Activated CD4-positive, alpha-beta T cell treated with anti-CD3 and anti-CD28 coated beads, Interleukin-2, amount 10 ng/mL, durations not matched to agents 7 days and 5 days (primary cell): ENCODE results near the gene FBXW4. TPM values are rescaled to one million over a fixed set of nuclear protein-coding genes. Genes with fewer than 3 reads are reported as not detected.

Experiments used
- CTCF ChIA-PET: fragments of 350-600 bp; sonication (Branson Sonifier 250); formaldehyde crosslinking; loops from one replicate; lab custom pipeline; 2021; ENCODE audit warnings: antibody characterized with exemption; lab: Charles Lee
- POLR2A ChIA-PET: fragments of 350-600 bp; sonication (Branson Sonifier 250); formaldehyde crosslinking; loops from one replicate; lab custom pipeline; 2021; ENCODE audit warnings: antibody characterized with exemption; lab: Charles Lee
- DNase-seq: peaks from one replicate; pipeline ENCODE4 v3.0.0-alpha.2; 2020
- H3K27ac Mint-ChIP-seq: one replicate; pipeline ENCODE4 v1.8.0; 2021; ENCODE audit warnings: mild to moderate bottlenecking, moderate library complexity, mixed read lengths
- H3K27me3 Mint-ChIP-seq: one replicate; pipeline ENCODE4 v1.8.0; 2021; ENCODE audit warnings: mixed read lengths
- H3K36me3 Mint-ChIP-seq: one replicate; pipeline ENCODE4 v1.8.0; 2021; ENCODE audit warnings: low read depth, mixed read lengths
- H3K4me1 Mint-ChIP-seq: one replicate; pipeline ENCODE4 v1.8.0; 2021; ENCODE audit warnings: mixed read lengths
- H3K4me3 Mint-ChIP-seq: one replicate; pipeline ENCODE4 v1.8.0; 2021; ENCODE audit warnings: mild to moderate bottlenecking, moderate library complexity, mixed read lengths
- H3K9me3 Mint-ChIP-seq: one replicate; pipeline ENCODE4 v1.8.0; 2021; ENCODE audit warnings: mixed read lengths
- total RNA-seq, 2 experiments: library from RNA; stranded (reverse); gene quantifications; one replicate each; pipeline ENCODE4 v1.2.3, GENCODE V29; 2021

FBXW4 gene
- total RNA-seq, 2 experiments from 2014 or later: 40.7 to 45.4 TPM

DNA sequence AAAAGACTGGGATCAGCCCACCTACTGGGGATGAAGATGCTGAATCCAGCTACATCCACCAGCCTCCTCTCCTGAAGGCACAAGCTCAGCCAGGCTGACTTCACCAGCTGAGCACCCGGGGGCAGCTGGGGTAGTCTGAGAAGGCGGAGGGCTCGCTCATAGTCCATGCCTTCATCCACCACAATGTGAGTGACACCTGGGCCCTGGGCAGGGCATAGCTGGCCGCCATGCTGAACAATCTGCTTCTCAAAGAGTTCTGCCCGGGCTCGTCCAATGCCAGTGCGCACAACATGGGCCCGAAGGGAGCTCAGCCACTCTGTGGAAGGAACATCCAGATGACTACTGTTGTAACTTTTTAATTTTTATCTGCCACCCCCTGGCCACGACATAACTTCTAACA, 109.1 kb downstream of the FBXW4 start:
- ChIA-PET POLR2A (no interaction called here), CTCF (interaction anchor here (1.3 to 1.7 kb wide), 3 partner anchors 10 to 14 kb away, joined by 3 read pairs; no protein-coding TSS in a partner anchor)
- Mint-ChIP-seq H3K4me1 (peaks cover 26% of the 10 kb centered on the region), H3K4me3 (peak overlapping the region; percentile 30), H3K36me3 (peaks cover 3% of the 10 kb centered on the region), H3K27me3 (peaks cover 2% of the 10 kb centered on the region), H3K9me3 (no peaks in the 10 kb centered on the region), H3K27ac (no peak overlapping the region)
- DNase-seq: no peak

DNA sequence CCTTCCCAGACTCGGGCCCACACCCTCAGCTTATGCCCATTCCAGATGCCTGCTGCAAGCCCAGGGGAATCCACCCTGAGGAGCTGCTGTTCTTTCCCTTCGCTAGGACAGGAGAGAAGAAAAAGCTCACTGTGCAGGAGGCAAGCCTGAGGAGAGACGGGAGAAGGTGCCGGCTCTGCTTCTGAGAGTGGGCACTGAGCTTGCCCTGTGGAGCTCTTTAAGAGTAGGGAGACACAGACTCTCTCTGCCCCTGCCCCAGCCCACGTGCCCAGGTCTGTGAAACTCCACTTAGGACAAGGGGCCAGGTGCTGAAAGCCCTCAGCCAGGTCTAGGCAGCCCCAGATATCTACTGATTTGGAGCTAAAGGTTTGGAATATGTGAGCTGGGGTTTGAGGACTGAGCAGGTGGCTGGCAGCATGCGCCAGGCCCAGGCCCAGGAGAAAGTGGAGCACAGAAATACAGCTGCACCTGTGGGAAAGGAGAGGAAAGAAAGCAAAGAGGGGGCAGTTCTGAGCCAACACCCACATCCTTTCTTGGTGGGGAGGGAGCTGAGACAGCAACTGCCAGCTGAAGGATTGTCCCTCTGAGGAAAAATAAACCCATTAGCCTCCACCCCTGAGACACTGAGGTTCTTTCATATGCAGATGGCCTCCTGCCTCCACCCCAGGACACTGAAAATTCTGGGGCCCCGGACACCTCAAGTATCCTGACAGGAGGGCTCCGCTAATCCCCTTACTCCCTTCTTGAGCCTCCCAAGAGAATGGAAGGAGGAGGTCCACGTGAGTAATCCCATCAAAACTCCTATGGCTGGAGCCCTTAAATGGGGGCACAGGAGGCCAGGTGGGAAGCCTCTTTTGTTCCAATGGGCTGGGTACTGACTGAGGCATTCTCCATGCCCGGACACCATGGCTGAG, 114.2 kb downstream of the FBXW4 start:
- DNase-seq: no peak
- H3K9me3 Mint-ChIP-seq: no peaks in the 10 kb centered on the region
- ChIA-PET POLR2A (interaction anchor here (0.6 kb wide), 1 partner anchor 61 kb away, joined by 11 read pairs; no protein-coding TSS in a partner anchor), CTCF (interaction anchor here (0.7 to 3.9 kb wide), 3 partner anchors 10 to 178 kb away, joined by 3 to 21 read pairs (median 3); no protein-coding TSS in a partner anchor)
- H3K36me3 Mint-ChIP-seq: peaks cover 3% of the 10 kb centered on the region
- H3K27me3 Mint-ChIP-seq: no peaks in the 10 kb centered on the region
- H3K27ac Mint-ChIP-seq: peak overlapping the region; percentile 46
- no peak overlapping the region for H3K4me3 Mint-ChIP-seq
- peaks cover 3% of the 10 kb centered on the region for H3K4me1 Mint-ChIP-seq

DNA sequence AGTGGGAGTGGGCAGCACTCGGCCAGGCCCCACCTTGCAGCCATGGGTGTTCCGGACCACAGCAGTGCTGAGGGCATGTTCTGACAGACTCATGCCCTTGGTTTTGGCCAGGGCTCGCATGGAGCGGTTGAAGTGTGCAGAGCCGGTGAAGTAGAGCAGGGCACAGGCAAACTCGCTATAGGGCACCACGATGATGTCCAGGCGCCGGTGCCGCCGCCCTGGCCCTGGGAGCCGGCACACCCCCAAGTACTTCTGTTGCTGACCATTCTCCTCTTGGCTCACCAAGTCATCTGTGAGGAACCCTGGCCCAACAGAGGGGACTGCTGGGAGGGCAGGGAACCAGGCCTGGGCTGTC, 115.5 kb downstream of the FBXW4 start:
- no peaks in the 10 kb centered on the region for H3K4me1 Mint-ChIP-seq
- ChIA-PET CTCF (interaction anchor here (2.1 to 3.9 kb wide), 2 partner anchors 8 to 9 kb away, joined by 5 to 21 read pairs; partner anchors contain the start of genes DPCD and POLL), POLR2A (no interaction called here)
- no peak overlapping the region for H3K27ac Mint-ChIP-seq
- DNase-seq: no peak
- H3K9me3 Mint-ChIP-seq: no peaks in the 10 kb centered on the region
- H3K4me3 Mint-ChIP-seq: no peak overlapping the region
- H3K36me3 Mint-ChIP-seq: peaks cover 3% of the 10 kb centered on the region
- H3K27me3 Mint-ChIP-seq: no peaks in the 10 kb centered on the region

DNA sequence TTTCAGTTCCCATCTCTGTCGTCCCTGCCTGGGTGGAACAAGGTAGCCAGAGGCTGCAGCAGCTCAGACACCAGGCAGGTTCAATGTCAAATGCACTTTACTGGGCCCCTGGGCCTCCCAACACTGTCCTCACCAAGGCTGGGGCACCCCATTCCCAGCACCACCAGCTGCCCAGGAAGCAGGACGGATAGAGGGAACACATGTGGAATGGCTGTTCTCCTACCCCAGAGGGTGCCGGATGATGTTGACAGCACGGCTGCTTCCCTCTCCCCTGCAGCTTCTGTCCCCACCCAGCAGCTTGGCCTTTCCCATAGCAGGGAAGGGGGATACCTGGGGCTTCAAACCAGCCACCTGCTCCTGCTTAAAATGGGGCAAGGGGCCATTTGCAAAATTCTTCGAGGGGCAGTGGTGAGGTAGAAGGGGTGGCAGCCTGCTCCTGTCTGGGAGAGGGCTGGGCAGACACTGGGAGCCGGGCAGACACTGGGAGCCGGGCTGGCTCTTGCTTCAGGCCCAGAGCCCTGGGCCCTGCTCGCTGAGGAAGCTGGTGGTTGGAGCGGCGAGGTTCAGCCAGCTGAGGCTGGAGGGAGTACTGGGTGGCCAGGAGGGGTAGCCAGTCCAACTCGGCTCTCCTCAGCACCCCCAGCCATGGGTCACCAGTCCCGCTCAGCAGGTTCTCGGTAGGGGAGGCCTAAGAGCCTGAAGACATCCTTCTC, 116.0 kb downstream of the FBXW4 start:
- Mint-ChIP-seq H3K27ac (no peak overlapping the region), H3K4me3 (no peak overlapping the region), H3K4me1 (no peaks in the 10 kb centered on the region), H3K9me3 (no peaks in the 10 kb centered on the region), H3K27me3 (no peaks in the 10 kb centered on the region), H3K36me3 (no peaks in the 10 kb centered on the region)
- POLR2A ChIA-PET: no interaction called here
- CTCF ChIA-PET: interaction anchor here (1.5 to 2.1 kb wide), 2 partner anchors 9 to 202 kb away, joined by 4 to 5 read pairs; partner anchors contain the start of genes DPCD and POLL
- no peak for DNase-seq

DNA sequence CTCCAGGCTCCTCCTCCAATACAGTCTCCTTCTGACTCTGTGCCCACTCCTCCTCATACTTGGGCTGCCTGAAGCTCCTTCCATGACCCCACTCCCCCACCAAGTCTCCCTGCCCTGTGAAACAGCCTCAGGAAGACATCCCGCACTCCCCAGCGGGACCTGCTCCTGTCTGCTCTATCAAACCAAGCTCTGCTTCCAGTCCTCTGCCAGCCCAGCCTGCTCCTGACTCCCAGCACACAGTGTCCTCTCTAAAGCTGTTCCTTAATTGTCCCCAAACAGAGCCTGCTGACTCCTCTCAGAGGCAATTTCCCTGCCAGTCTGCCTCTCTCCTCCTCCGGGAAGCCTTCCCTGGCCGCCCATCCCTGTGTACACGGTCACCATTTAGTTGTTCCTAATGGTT, 116.8 kb downstream of the FBXW4 start:
- POLR2A ChIA-PET: no interaction called here
- no peak overlapping the region for H3K27ac Mint-ChIP-seq

DNA sequence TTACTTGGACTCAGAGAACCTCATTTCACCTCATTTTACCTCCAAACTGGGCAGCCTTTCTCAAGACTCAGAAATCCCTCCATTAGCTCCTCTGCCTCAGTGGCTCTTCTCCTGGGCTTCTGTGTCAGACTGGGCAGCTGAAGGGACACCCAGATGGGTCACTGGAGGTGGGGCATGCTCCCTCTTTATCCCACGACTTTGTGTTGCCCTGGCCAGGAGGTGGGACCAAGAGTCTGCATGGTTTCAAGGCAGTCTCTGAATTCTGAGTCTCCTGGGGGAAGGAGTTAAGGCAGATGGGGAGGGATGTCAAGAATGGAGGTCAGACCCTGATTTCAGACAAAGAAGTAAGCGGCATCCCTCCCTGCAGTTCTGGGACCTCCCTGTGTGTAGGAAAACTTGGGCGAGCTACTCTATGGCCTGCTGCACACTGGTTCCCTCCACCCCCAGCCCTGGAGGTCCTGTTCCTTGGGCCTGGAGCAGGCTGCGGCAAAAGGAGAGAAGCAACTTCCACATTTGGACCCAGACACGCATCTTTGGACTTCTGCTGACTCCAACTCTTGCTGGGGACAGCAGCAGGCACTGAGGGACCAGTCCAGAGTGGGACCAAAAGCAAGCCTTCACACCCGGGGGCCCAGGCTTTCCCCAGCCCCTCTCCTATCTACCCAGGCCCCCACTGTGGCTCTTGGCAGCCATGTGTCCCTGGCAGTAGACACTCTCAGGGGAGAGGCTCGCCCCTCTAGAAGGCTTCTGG, 117.7 kb downstream of the FBXW4 start:
- Mint-ChIP-seq H3K27me3 (no peaks in the 10 kb centered on the region), H3K27ac (peak overlapping the region; percentile 48), H3K4me3 (no peak overlapping the region), H3K4me1 (no peaks in the 10 kb centered on the region), H3K36me3 (no peaks in the 10 kb centered on the region), H3K9me3 (no peaks in the 10 kb centered on the region)
- no peak for DNase-seq
- POLR2A ChIA-PET: no interaction called here
- CTCF ChIA-PET: interaction anchor here (1.7 to 2.1 kb wide), 2 partner anchors 10 to 11 kb away, joined by 5 to 7 read pairs; partner anchors contain the start of genes DPCD and POLL

More for the DNA sequence above, 116.8 kb downstream of the FBXW4 start:
- no peak overlapping the region for H3K4me3 Mint-ChIP-seq
- no peak for DNase-seq
- no peaks in the 10 kb centered on the region for H3K27me3 Mint-ChIP-seq
- no peaks in the 10 kb centered on the region for H3K9me3 Mint-ChIP-seq
- CTCF ChIA-PET: interaction anchor here (1.5 to 2.1 kb wide), 2 partner anchors 10 to 203 kb away, joined by 4 to 5 read pairs; partner anchors contain the start of genes DPCD and POLL
- no peaks in the 10 kb centered on the region for H3K36me3 Mint-ChIP-seq
- no peaks in the 10 kb centered on the region for H3K4me1 Mint-ChIP-seq

DNA sequence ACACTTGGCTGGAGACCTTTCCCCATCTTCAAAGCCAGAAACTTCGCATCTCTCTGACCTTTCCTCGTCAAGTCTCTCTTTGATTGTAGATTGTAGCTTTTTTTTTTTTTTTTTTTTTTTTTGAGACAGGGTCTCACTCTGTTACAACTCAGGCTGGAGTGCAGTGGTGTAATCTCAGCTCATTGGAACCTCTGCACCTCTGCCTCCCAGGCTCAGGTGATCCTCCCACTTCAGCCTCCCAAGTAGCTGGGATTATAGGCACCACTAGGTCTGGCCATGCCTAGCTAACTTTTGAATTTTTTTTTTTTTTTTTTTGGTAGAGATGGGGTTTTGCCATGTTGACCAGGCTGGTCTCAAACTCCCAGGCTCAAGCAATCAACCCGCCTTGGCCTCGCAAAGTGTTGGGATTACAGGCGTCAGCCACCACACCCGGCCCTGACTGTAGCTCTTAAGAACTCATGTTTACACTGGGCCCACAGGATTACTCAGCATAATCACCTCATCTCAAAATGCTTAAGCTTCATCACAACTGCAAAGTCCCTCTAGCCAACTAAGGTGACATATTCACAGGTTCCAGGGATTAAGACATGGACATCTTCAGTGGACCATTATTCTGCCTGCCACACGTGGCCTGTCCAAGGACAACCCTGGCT, 118.6 kb downstream of the FBXW4 start:
- no peaks in the 10 kb centered on the region for H3K36me3 Mint-ChIP-seq
- H3K4me1 Mint-ChIP-seq: no peaks in the 10 kb centered on the region
- DNase-seq: no peak
- H3K4me3 Mint-ChIP-seq: no peak overlapping the region
- CTCF ChIA-PET: interaction anchor here (0.5 to 1.7 kb wide), 7 partner anchors 8 to 968 kb away, joined by 3 to 7 read pairs (median 3); partner anchors contain the start of genes DPCD and POLL
- H3K9me3 Mint-ChIP-seq: no peaks in the 10 kb centered on the region
- H3K27ac Mint-ChIP-seq: no peak overlapping the region
- no peaks in the 10 kb centered on the region for H3K27me3 Mint-ChIP-seq
- POLR2A ChIA-PET: no interaction called here

DNA sequence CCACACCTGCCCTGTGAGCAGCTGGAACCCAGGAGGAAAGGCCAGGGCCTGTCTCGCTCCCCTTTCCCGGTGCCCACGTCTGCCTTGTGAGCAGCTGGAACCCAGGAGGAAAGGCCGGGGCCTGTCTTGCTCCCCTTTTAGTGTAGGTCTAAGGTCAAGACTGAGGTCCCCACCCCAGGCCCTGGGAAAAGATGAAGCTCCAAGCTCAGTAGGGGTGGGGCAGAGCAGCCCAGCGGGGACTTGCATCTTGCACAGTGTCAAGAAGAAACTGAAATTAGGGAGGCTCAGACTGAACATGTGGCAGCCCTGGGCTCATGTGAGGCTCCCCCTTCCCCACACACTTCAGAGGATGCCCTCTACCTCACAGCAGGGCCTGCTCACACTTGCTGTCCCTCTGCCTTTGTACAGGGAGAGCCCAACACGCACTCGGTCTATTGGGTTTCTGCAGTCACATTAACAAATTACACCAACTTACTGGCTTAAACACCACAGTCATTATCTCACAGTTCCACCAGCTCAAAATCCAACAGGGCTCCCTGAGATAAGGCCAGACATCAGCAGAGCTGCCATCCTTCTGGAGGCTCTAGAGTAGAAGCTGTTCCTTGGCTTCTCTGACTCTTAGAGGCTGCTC, 119.3 kb downstream of the FBXW4 start:
- H3K4me1 Mint-ChIP-seq: peaks cover 4% of the 10 kb centered on the region
- no peaks in the 10 kb centered on the region for H3K36me3 Mint-ChIP-seq
- DNase-seq: no peak
- no peaks in the 10 kb centered on the region for H3K9me3 Mint-ChIP-seq
- no peak overlapping the region for H3K27ac Mint-ChIP-seq
- no peaks in the 10 kb centered on the region for H3K27me3 Mint-ChIP-seq
- no peak overlapping the region for H3K4me3 Mint-ChIP-seq
- ChIA-PET CTCF (interaction anchor here (0.5 to 1.7 kb wide), 7 partner anchors 8 to 967 kb away, joined by 3 to 7 read pairs (median 3); partner anchors contain the start of genes DPCD and POLL), POLR2A (no interaction called here)

DNA sequence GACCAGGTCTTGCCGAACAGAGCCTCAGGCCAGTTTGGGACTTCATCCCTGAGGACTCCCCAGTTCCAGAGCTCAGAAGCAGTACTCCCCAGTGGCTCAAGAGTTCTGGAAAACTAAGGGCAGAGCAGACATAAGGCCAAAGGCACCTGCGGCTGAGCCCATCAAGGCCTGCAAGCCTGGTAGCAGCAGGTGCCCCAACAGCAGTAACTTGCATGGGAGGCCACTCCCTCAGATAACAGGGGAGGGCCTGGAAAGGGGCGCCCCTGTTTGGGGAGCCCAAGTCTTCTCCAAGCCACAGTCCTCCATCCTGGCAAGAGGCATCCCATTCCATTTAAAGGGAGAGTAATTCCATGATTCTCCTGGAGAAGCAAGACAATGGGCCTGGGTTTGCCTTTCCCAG, 119.9 kb downstream of the FBXW4 start:
- DNase-seq: no peak
- Mint-ChIP-seq H3K27ac (no peak overlapping the region), H3K27me3 (no peaks in the 10 kb centered on the region), H3K4me3 (no peak overlapping the region), H3K9me3 (no peaks in the 10 kb centered on the region), H3K4me1 (peaks cover 6% of the 10 kb centered on the region), H3K36me3 (no peaks in the 10 kb centered on the region)
- CTCF ChIA-PET: interaction anchor here (1.2 to 1.5 kb wide), 2 partner anchors 11 to 13 kb away, joined by 3 read pairs; no protein-coding TSS in a partner anchor
- POLR2A ChIA-PET: no interaction called here

DNA sequence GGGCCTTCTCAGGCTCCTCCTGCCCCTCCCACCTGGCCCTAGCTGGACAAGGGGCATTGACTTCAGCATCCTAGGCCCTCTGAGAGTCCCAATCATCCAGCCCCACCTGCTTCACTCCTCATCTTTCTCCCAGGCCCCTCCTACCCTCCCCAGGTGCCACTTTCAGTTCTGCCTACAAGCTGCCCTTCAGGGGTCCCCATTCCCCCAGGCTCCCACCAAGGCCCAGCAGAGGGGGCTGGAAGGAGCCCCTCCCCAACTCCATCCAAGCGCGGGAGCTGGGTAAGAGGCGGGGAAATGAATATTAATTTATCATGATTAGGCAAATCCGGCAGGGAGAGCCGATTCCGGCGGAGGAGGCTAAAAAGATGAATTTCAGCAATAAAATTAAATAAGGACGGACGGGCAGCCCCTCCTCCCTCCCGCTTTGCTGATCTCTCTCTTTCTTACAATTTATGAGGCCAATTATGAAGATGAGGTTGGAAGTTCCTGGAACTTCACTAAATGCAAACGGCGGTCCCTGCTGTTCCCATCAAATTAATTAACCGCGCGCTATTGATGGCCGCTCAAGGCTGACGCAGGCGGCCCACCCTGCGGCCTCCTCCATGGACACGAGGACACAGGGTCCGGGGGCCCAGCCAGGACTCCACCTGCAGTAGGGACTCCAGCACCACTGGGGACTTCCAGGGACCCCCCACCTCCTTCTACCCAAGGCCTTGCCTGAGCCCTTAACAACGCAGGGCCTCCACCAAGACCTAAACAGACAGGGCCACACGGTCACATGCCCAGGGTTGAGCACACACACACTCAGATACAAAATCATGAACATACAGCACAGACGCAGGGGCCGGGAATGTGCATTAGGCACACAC, 120.9 kb downstream of the FBXW4 start:
- ChIA-PET POLR2A (no interaction called here), CTCF (interaction anchor here (1.5 kb wide), 1 partner anchor 12 kb away, joined by 3 read pairs; no protein-coding TSS in a partner anchor)
- no peak overlapping the region for H3K27ac Mint-ChIP-seq
- H3K4me1 Mint-ChIP-seq: peaks cover 16% of the 10 kb centered on the region
- DNase-seq: no peak
- no peaks in the 10 kb centered on the region for H3K9me3 Mint-ChIP-seq
- no peaks in the 10 kb centered on the region for H3K36me3 Mint-ChIP-seq
- H3K4me3 Mint-ChIP-seq: no peak overlapping the region
- H3K27me3 Mint-ChIP-seq: peaks cover 8% of the 10 kb centered on the region
